H1 (cell line): ENCODE data around the gene PRIMPOL. TPM values are rescaled to one million over a fixed set of nuclear protein-coding genes. Genes with fewer than 3 reads are reported as not detected.

Experiments
- CTCF ChIA-PET: fragments of 300-600 bp; sonication (Branson Sonifier 250); formaldehyde crosslinking; loops from one replicate; lab custom pipeline; 2021; ENCODE audit not compliant: partially characterized antibody; lab: Charles Lee
- POLR2A ChIA-PET: fragments of 300-600 bp; sonication (Branson Sonifier 250); formaldehyde crosslinking; loops from one replicate; lab custom pipeline; 2021; ENCODE audit warnings: inconsistent platforms; ENCODE audit not compliant: partially characterized antibody; lab: Charles Lee
- DNase-seq, 2 experiments: peaks; one replicate each; pipeline versions ENCODE4 v3.0.0 to v3.0.0-alpha.2; 2010 to 2022; ENCODE audit warnings: low spot score in 2 of 2, low read depth in 1 of 2, mixed read lengths in 1 of 2
- FAIRE-seq: peaks from 2 replicates; lab custom pipeline; 2011; peaks lifted over from hg19 to GRCh38; lab: Jason Lieb, UNC
- H2AFZ ChIP-seq: 2 replicates; pipeline ENCODE4 v1.8.1; 2012; ENCODE audit warnings: low read length, inconsistent platforms
- H2AK5ac ChIP-seq: 2 replicates; pipeline ENCODE4 v1.6.1; 2013; ENCODE audit warnings: low read depth, low read length
- H2BK120ac ChIP-seq: replicated peaks from 2 replicates; pipeline ENCODE3; 2013; ENCODE audit warnings: low read depth, low read length, inconsistent platforms
- H2BK12ac ChIP-seq: 2 replicates; pipeline ENCODE4 v1.6.1; 2013; ENCODE audit warnings: low read depth, low read length
- H2BK15ac ChIP-seq: 2 replicates; pipeline ENCODE4 v1.6.1; 2013; ENCODE audit warnings: low read length
- H2BK20ac ChIP-seq: 2 replicates; pipeline ENCODE4 v1.6.1; 2013; ENCODE audit warnings: low read length
- H2BK5ac ChIP-seq: 2 replicates; pipeline ENCODE4 v1.6.1; 2013; ENCODE audit warnings: low read depth, low read length
- H3K14ac ChIP-seq: 2 replicates; pipeline ENCODE4 v1.6.1; 2013; ENCODE audit warnings: inconsistent platforms; ENCODE audit not compliant: insufficient read length
- H3K18ac ChIP-seq: 2 replicates; pipeline ENCODE4 v1.6.1; 2013; ENCODE audit warnings: low read length; ENCODE audit errors: extremely low read depth
- H3K23ac ChIP-seq: 2 replicates; pipeline ENCODE4 v1.6.1; 2013; ENCODE audit warnings: inconsistent platforms; ENCODE audit not compliant: insufficient read length
- H3K23me2 ChIP-seq: 2 replicates; pipeline ENCODE4 v1.6.1; 2013; ENCODE audit warnings: low read depth, low read length
- H3K27ac ChIP-seq: 2 replicates; pipeline ENCODE4 v1.6.1; 2011; ENCODE audit warnings: low read depth, low read length, inconsistent platforms
- H3K27me3 ChIP-seq, 4 experiments: replicated peaks in 1 of 4; 1 replicate in 1 of 4; 2 replicates in 3 of 4; pipeline versions ENCODE4 v1.6.1 to v1.8.1; 2011 to 2013; ENCODE audit warnings: low read length in 3 of 4, mild to moderate bottlenecking in 3 of 4, inconsistent platforms in 2 of 4, mixed read lengths in 2 of 4, moderate library complexity in 1 of 4; ENCODE audit not compliant: control insufficient read depth in 3 of 4, insufficient read depth in 3 of 4; ENCODE audit errors: extremely low read depth in 1 of 4
- H3K36me3 ChIP-seq, 4 experiments: 2 replicates each; pipeline versions ENCODE4 v1.6.1 to v1.8.1; 2011 to 2013; ENCODE audit warnings: mild to moderate bottlenecking in 4 of 4, low read length in 3 of 4, moderate library complexity in 2 of 4, control low read depth in 1 of 4, inconsistent platforms in 1 of 4; ENCODE audit not compliant: insufficient read depth in 4 of 4, control insufficient read depth in 2 of 4
- H3K4ac ChIP-seq: replicated peaks from 2 replicates; pipeline ENCODE3; 2013; ENCODE audit warnings: low read length, low read depth, mixed read lengths, inconsistent platforms; ENCODE audit not compliant: insufficient read length
- H3K4me1 ChIP-seq, 4 experiments: replicated peaks in 1 of 4; 1 replicate in 1 of 4; 2 replicates in 3 of 4; pipeline versions ENCODE4 v1.6.1 to v1.8.1; 2011 to 2013; ENCODE audit warnings: low read length in 3 of 4, inconsistent platforms in 2 of 4, mixed read lengths in 1 of 4; ENCODE audit not compliant: insufficient read depth in 4 of 4, control insufficient read depth in 3 of 4
- H3K4me2 ChIP-seq, 2 experiments: 2 replicates each; pipeline versions ENCODE4 v1.6.1 to v1.8.1; 2011 to 2013; ENCODE audit warnings: low read depth in 2 of 2, low read length in 2 of 2, control low read depth in 1 of 2, inconsistent platforms in 1 of 2, mild to moderate bottlenecking in 1 of 2; ENCODE audit not compliant: insufficient read depth in 1 of 2
- H3K4me3 ChIP-seq, 4 experiments: fragments of 200-600, 300-600 bp in 1 of 4; sonication (generic), shearing (Covaris generic), sonication (Bioruptor Twin) in 1 of 4; 2 replicates each; pipeline versions ENCODE4 v1.5.1 to v1.8.1; 2011 to 2016; ENCODE audit warnings: low read length in 4 of 4, low read depth in 3 of 4, control low read depth in 2 of 4, inconsistent platforms in 2 of 4, mild to moderate bottlenecking in 2 of 4, mixed read lengths in 1 of 4, moderate library complexity in 1 of 4; ENCODE audit not compliant: insufficient read depth in 2 of 4; ENCODE audit errors: extremely low read depth in 1 of 4
- H3K56ac ChIP-seq: replicated peaks from 2 replicates; pipeline ENCODE3; 2013; ENCODE audit warnings: low read depth, mild to moderate bottlenecking, mixed read lengths, low read length, inconsistent platforms; ENCODE audit not compliant: insufficient read length
- H3K79me1 ChIP-seq: 2 replicates; pipeline ENCODE4 v1.6.1; 2013; ENCODE audit warnings: low read depth, low read length, control low read depth
- H3K79me2 ChIP-seq, 2 experiments: 2 replicates each; pipeline versions ENCODE4 v1.6.1 to v1.8.1; 2012 to 2013; ENCODE audit warnings: low read length in 2 of 2, mild to moderate bottlenecking in 2 of 2, inconsistent platforms in 1 of 2; ENCODE audit not compliant: insufficient read depth in 2 of 2, control insufficient read depth in 1 of 2
- H3K9ac ChIP-seq, 4 experiments: replicated peaks in 1 of 4; 1 replicate in 1 of 4; 2 replicates in 3 of 4; pipeline versions ENCODE4 v1.6.1 to v1.8.1; 2011 to 2013; ENCODE audit warnings: low read depth in 3 of 4, low read length in 3 of 4, control low read depth in 2 of 4, mild to moderate bottlenecking in 2 of 4, moderate library complexity in 2 of 4, inconsistent platforms in 1 of 4; ENCODE audit errors: extremely low read depth in 1 of 4
- H3K9me3 ChIP-seq, 2 experiments: 2 replicates each; pipeline versions ENCODE4 v1.6.1 to v1.8.1; 2012 to 2013; ENCODE audit warnings: mild to moderate bottlenecking in 2 of 2, moderate library complexity in 2 of 2, control low read depth in 1 of 2, inconsistent platforms in 1 of 2, low read depth in 1 of 2, low read length in 1 of 2, mixed read lengths in 1 of 2; ENCODE audit not compliant: insufficient read depth in 2 of 2
- H4K20me1 ChIP-seq, 2 experiments: replicated peaks in 1 of 2; 2 replicates each; pipeline versions ENCODE3 to v1.8.1; 2011 to 2013; ENCODE audit warnings: inconsistent platforms in 2 of 2, low read length in 2 of 2, mild to moderate bottlenecking in 1 of 2; ENCODE audit not compliant: insufficient read depth in 2 of 2, control insufficient read depth in 1 of 2
- H4K5ac ChIP-seq: 2 replicates; pipeline ENCODE4 v1.6.1; 2013; ENCODE audit warnings: low read length, low read depth, mixed read lengths, inconsistent platforms; ENCODE audit not compliant: insufficient read length
- H4K8ac ChIP-seq: 2 replicates; pipeline ENCODE4 v1.8.0; 2013; ENCODE audit warnings: mild to moderate bottlenecking, moderate library complexity, low read length, inconsistent platforms; ENCODE audit not compliant: insufficient read depth; ENCODE audit errors: extremely low read depth
- H4K91ac ChIP-seq: replicated peaks from 2 replicates; pipeline ENCODE3; 2013; ENCODE audit warnings: low read length, mixed read lengths, inconsistent platforms; ENCODE audit not compliant: insufficient read length
- ATF2 ChIP-seq: IDR thresholded peaks from 2 replicates; pipeline ENCODE4 v1.6.1; 2012; ENCODE audit warnings: low read length, inconsistent platforms
- EGR1 ChIP-seq: IDR thresholded peaks from 2 replicates; pipeline ENCODE4 v1.6.1; 2011; ENCODE audit warnings: low read depth, low read length, borderline replicate concordance
- GTF2F1 ChIP-seq: IDR thresholded peaks from 2 replicates; pipeline ENCODE4 v1.6.1; 2012; ENCODE audit warnings: low read depth, low read length, improper control_type of control experiment, borderline replicate concordance
- KDM4A ChIP-seq: IDR thresholded peaks from one replicate; pipeline ENCODE4 v1.7.1; 2012; ENCODE audit warnings: low read depth, mild to moderate bottlenecking, moderate library complexity, low read length, inconsistent platforms; ENCODE audit not compliant: severe bottlenecking
- MAFK ChIP-seq: IDR thresholded peaks from 2 replicates; pipeline ENCODE4 v1.6.1; 2012; ENCODE audit warnings: low read depth, mild to moderate bottlenecking, improper control_type of control experiment, low read length
- POLR2A ChIP-seq, 2 experiments: IDR thresholded peaks; 1 replicate in 1 of 2; 2 replicates in 1 of 2; pipeline ENCODE4 v1.6.1; 2011; ENCODE audit warnings: low read depth in 2 of 2, low read length in 2 of 2, mild to moderate bottlenecking in 2 of 2; ENCODE audit errors: control extremely low read depth in 1 of 2
- SIN3A ChIP-seq, 2 experiments: IDR thresholded peaks in 1 of 2; conservative IDR thresholded peaks in 1 of 2; 2 replicates each; pipeline ENCODE4 v1.6.1; 2011 to 2012; ENCODE audit warnings: low read length in 2 of 2, improper control_type of control experiment in 1 of 2, low read depth in 1 of 2, mild to moderate bottlenecking in 1 of 2
- SP4 ChIP-seq: IDR thresholded peaks from 2 replicates; pipeline ENCODE4 v1.6.1; 2012; ENCODE audit warnings: low read length, inconsistent platforms
- SRF ChIP-seq: IDR thresholded peaks from 2 replicates; pipeline ENCODE4 v1.6.1; 2011; ENCODE audit warnings: mild to moderate bottlenecking, low read depth, low read length, moderate library complexity
- SUZ12 ChIP-seq: fragments of 200-600 bp; sonication (generic); IDR thresholded peaks from 2 replicates; pipeline ENCODE4 v1.6.1; 2012; ENCODE audit warnings: mild to moderate bottlenecking, inconsistent platforms, low read length, moderate library complexity, mixed read lengths
- TAF7 ChIP-seq: optimal IDR thresholded peaks from 2 replicates; pipeline ENCODE3; 2011; ENCODE audit warnings: low read depth, mild to moderate bottlenecking, inconsistent platforms, low read length, moderate library complexity, borderline replicate concordance
- ZNF274 ChIP-seq: IDR thresholded peaks from 2 replicates; pipeline ENCODE4 v1.7.0; 2012; ENCODE audit warnings: low read length, borderline replicate concordance; ENCODE audit errors: extremely low read depth
- WGBS, 2 experiments: shearing (Covaris generic) in 1 of 2; methylation state at CpG; one replicate each; pipeline versions ENCODE4 v1.1.6 to v1.1.7; 2013 to 2015; ENCODE audit warnings: low lambda C conversion rate in 2 of 2, mixed read lengths in 2 of 2, inconsistent platforms in 1 of 2, low coverage in 1 of 2, missing lambda C conversion rate in 1 of 2; ENCODE audit not compliant: insufficient replicate concordance in 2 of 2, insufficient coverage in 1 of 2, insufficient read length in 1 of 2; ENCODE audit errors: extremely low coverage in 1 of 2, missing lambda C conversion rate in 1 of 2; 5-methylcytosine and 5-hydroxymethylcytosine counted together
- polyA plus RNA-seq, 7 experiments: library from polyadenylated mRNA; depleted of rRNA in 3 of 7; stranded (reverse) in 5 of 7; unstranded in 2 of 7; fragments of >200 nt in 5 of 7; fragments of 200-250 nt in 2 of 7; gene quantifications; 1 replicate in 5 of 7; 2 replicates in 1 of 7; 4 replicates in 1 of 7; pipeline versions ENCODE4 v1.2.1 to v1.2.3, GENCODE V29; 2011 to 2013; ENCODE audit warnings: missing spikeins in 2 of 7, mixed read lengths in 2 of 7
- total RNA-seq: library from RNA; stranded (reverse); fragmentation: NEBNext Ultra II Directional; extraction: Animal tissue kit (Norgen Biotek cat#: 25700); gene quantifications from 2 replicates; pipeline ENCODE4 v1.2.1, GENCODE V29; 2021

Gene PRIMPOL
- total and polyA plus RNA-seq, 2 of the 8 experiments (the other 6 are each of a cell fraction or from before 2014, with no cell fraction given) = 4.4 to 6.7 TPM

GRCh38 chr4:184613405-184613804 is 36.1 kb upstream of the PRIMPOL start:
- Histone ChIP-seq H4K91ac (no peak overlapping the region), H2AFZ (no peak overlapping the region), H3K14ac (no peak overlapping the region), H3K23me2 (peaks cover 3% of the 10 kb centered on the region; the same call in 1 of the 2 replicates), H3K4me1 (peaks cover 3 to 11% (median 8%) of the 10 kb centered on the region in 4 experiments), H3K4me3 (no peak overlapping the region), H2BK20ac (no peak overlapping the region), H3K56ac (no peak overlapping the region), H3K9me3 (peaks cover 13 to 21% of the 10 kb centered on the region in 2 experiments), H2BK12ac (no peak overlapping the region), H4K8ac (no peak overlapping the region), H3K23ac (no peak overlapping the region), H3K18ac (no peak overlapping the region), H3K27me3 (no peaks in the 10 kb centered on the region), H3K4ac (no peak overlapping the region), H3K79me2 (no peaks in the 10 kb centered on the region), H2AK5ac (no peak overlapping the region), H3K36me3 (no peaks in the 10 kb centered on the region), H3K9ac (no peak overlapping the region), H2BK15ac (no peak overlapping the region), H3K79me1 (no peaks in the 10 kb centered on the region), H4K5ac (no peak overlapping the region), H3K27ac (no peak overlapping the region), H2BK5ac (no peak overlapping the region), H3K4me2 (no peak overlapping the region), H2BK120ac (no peak overlapping the region), H4K20me1 (no peaks in the 10 kb centered on the region)
- ChIA-PET POLR2A (no interaction called here), CTCF (no interaction called here)
- FAIRE-seq (no peak), DNase-seq (no peak)
- TF ChIP-seq ZNF274 = no peak
- no peak for TF ChIP-seq GTF2F1
- no peak for TF ChIP-seq SIN3A (conservative IDR thresholded peaks at IDR 0.05 in 1 of 2, IDR thresholded peaks at IDR 0.05 in 1 of 2; ENCODE audit: low read depth in 1 of 2, low read length in 2 of 2)
- TF ChIP-seq EGR1 = no peak
- TF ChIP-seq SUZ12 = no peak
- TF ChIP-seq TAF7 = no peak
- no peak for TF ChIP-seq POLR2A (IDR thresholded peaks at IDR 0.05; ENCODE audit: control extremely low read depth in 1 of 2, low read depth in 2 of 2, low read length in 2 of 2)
- no peak for TF ChIP-seq MAFK
- TF ChIP-seq KDM4A = no peak
- TF ChIP-seq ATF2 = no peak
- no peak for TF ChIP-seq SP4
- no peak for TF ChIP-seq SRF
- 87% methylated on average over 2 of the region's 2 CpGs; no CpG with 5 or more reads in 1 of the 2 experiments for WGBS, 2 experiments
